DOHH2 (cell line): ENCODE data around the gene ATP2B2.

Source experiments
- EZH2phosphoT487 ChIP-seq: fragments of 200-600 bp; sonication (generic); IDR thresholded peaks from 2 replicates; pipeline ENCODE4 v1.6.1; 2017; ENCODE audit warnings: borderline replicate concordance, mild to moderate bottlenecking, antibody characterized with exemption, low read length, moderate library complexity, mixed read lengths
- TF ChIP-seq, protein P1 (sequence below): fragments of 200-600 bp; sonication (generic); IDR thresholded peaks from one replicate; pipeline ENCODE4 v1.5.1; 2014; ENCODE audit warnings: antibody characterized with exemption, mild to moderate bottlenecking, low read depth, low read length; ENCODE audit not compliant: poor library complexity, severe bottlenecking

DNA sequence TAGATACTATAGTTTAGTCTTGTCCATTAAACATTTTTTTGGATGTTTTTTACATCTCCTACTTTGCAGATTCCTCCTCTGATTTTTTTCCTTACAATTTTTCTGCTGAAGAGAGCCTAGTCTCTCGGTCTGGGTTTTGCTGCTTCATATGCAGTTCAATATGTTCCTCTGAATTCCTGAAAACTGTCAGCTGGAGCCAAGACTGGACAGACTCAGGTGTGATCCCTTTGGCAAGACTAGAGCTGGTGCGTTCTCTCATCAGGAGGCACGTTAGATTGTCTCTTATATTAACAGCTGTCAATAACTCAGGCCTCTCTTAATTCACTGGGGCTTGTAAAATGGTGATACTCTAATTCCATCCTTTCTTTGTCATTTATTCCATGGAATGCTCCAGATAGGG, 199.2 kb downstream of the ATP2B2 start:
- TF ChIP-seq, protein P1, sequence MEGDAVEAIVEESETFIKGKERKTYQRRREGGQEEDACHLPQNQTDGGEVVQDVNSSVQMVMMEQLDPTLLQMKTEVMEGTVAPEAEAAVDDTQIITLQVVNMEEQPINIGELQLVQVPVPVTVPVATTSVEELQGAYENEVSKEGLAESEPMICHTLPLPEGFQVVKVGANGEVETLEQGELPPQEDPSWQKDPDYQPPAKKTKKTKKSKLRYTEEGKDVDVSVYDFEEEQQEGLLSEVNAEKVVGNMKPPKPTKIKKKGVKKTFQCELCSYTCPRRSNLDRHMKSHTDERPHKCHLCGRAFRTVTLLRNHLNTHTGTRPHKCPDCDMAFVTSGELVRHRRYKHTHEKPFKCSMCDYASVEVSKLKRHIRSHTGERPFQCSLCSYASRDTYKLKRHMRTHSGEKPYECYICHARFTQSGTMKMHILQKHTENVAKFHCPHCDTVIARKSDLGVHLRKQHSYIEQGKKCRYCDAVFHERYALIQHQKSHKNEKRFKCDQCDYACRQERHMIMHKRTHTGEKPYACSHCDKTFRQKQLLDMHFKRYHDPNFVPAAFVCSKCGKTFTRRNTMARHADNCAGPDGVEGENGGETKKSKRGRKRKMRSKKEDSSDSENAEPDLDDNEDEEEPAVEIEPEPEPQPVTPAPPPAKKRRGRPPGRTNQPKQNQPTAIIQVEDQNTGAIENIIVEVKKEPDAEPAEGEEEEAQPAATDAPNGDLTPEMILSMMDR = no peak
- no peak for TF ChIP-seq EZH2phosphoT487
